GM19238 (cell line): ENCODE measurements around the gene GNLY.

Experiments used
- DNase-seq: peaks from one replicate; pipeline ENCODE4 v3.0.0; 2011; ENCODE audit warnings: low spot score; ENCODE audit not compliant: insufficient read length

Gene GNLY

DNA sequence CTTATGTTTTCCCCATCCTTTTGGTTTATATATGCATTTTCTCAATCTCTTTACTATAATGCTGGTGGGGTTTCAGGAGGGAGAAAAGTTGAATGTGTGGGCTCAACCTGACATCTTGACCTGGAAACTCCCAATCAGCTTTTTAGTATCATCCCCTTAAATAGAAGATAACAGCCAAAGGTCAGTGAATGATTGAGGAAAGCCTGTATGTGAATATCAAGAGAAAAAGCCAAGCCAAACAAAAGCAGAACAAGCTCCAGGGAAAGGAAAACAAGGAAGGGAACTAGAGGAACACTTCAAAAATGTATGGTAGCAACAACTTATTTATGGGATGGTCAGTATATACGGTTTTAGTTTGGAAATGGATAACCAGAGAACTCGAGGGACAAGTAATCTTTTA, 31.3 kb downstream of the GNLY start:
- no peak for DNase-seq

DNA sequence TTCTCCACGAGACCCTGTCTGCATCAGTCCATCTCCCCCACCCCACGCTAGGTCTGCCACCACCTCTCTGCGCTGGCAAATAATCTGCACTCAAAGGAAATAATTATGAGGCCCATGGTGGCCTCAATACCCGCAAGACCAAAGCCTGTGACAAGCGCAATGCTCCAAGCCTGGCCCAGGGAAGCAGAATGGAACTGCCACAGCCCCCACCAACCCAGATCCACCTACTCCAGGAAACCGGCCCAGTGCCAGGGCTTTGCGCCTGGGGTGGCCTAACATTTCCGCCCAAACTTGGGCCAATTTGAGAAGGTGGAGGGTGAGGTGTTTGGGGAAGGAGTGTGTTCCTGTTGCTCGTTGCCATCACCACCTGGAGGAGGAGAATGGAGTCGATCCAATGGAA, 33.6 kb downstream of the GNLY start:
- no peak for DNase-seq

DNA sequence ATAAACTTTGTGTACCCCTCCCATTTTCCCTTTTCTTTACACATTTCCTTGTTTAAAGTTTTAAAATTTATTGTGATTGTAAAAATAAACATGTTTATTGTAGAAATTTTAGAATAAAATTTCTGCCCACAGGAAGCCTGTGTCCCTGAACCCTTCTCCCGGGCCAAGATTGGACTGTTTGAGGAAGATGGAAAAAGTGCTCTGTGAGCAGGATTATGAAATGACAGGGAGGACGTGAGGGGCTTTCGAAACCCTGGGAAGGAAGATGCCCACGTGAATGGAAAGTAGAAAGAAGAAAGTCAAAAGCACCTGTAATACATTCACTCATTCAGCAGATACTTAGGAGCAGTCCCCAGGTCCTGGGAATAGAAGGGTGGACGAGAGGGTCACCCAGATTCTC, 34.2 kb downstream of the GNLY start:
- no peak for DNase-seq

DNA sequence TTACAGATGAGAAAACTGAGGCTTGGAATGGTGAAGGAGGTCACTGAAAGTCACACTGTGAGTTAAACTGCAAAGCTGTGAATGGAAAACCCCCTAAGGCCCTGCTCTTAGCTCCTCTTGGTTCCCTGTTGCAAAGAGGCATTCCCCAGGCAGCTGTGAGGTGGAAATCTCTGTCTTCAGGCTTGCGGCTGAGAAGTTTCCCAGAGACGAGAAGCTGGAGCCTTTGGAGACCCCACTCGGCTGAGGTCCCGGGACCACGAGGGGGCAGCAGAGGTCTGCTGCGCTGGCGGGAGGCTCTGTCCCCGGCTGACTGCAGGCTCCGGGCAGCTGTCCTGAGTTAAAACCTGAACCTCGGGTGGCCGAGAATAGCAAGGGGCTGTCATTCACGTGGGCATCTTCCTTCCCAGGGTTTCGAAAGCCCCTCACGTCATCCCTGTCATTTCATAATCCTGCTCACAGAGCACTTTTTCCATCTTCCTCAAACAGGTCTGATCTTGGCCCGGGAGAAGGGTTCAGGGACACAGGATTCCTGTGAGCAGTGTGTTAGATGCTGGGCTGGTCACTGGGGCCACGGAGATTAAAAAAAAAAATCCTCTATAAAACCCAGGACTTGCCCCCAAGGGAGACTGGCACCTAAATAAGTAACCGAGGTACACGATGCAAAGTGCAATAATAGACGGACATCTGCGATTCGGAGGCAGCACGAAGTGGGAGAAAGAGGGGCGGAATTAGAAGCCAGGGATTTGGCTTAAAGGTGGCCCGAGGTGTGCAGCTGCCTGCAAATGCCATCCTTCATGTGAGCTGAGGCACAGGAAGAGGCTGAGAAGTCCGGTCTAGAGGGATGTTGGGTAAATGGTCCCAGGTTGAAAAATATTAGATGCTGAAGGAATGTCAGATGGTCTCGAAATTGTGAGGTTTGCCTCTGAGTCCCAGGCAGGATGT, 35.0 kb downstream of the GNLY start:
- peak; percentile 86 for DNase-seq

DNA sequence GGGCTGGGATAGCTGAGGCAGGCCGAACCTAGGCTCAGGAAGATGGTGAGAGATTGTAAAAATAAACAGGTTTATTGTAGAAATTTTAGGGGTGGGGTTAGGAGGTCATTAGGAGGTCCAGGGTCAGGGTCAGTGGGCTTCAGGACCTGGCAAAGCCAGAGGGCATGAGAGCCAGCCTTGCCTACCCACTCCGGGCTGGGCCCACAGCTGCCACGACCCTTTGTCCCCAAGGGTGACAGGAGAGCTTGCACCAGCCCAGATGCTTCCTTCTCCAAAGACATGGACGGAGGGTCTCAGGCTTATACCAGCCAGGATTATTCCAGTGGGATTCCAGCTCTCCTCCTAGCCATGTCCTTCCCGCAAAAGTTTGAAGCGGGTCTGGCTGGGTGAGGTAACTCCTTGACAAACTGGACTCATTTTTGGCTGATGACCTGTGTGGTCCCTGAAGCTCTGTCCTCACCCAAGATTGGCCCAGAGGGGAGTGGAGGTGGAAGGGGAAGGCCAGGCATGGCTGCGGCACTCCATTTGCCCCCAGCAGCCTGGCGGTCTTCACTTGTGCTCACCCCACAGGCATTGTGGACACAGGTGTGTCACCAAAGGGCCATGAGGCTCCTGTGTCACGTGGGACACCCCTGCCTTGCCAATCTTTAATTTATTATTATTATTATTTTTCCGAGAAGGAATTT, 35.8 kb downstream of the GNLY start:
- DNase-seq, result no peak

DNA sequence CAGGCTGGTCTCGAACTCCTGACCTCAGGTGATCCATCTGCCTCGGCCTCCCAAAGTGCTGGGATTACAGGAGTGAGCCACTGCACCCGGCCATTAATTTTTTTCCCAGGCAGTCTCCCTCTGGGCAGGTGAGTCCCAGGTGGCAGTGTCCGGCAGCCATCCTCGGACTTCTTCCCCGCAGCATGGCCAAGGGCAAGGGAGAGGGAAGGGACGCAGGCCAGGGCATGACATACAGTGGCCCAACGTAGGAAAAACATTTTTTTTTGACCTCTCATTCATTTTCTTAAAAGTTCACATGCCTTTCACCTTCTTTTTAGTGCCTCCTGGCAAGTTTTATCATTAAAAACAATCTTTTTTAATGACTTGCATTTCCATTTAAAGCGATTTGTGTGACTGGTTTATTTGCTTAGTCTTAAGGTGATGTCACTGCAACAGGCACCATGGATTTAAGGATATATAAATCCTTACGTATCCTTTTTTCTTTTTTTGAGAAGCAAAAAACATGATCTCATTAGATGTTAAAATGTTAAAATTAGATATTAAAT, 36.6 kb downstream of the GNLY start:
- no peak for DNase-seq

DNA sequence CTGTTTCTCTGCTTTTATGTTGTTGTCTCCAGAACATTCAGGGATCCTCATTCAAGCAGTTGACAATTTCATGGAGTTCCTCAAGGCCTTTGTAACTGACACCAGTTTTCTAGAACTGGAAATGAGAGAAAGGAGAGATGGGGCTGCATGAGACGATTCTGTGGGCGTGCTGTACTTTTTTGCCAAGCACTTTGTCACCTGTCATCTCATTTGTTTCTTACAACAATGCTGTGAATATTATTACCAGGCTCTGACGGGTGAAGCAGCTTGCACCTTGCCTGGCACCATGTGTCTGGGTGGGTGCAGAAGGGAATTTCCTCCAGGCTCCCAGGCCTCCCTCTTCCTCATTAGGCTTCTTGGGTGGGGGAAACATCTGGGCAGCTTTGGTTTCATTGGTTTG, 37.4 kb downstream of the GNLY start:
- DNase-seq, result no peak

DNA sequence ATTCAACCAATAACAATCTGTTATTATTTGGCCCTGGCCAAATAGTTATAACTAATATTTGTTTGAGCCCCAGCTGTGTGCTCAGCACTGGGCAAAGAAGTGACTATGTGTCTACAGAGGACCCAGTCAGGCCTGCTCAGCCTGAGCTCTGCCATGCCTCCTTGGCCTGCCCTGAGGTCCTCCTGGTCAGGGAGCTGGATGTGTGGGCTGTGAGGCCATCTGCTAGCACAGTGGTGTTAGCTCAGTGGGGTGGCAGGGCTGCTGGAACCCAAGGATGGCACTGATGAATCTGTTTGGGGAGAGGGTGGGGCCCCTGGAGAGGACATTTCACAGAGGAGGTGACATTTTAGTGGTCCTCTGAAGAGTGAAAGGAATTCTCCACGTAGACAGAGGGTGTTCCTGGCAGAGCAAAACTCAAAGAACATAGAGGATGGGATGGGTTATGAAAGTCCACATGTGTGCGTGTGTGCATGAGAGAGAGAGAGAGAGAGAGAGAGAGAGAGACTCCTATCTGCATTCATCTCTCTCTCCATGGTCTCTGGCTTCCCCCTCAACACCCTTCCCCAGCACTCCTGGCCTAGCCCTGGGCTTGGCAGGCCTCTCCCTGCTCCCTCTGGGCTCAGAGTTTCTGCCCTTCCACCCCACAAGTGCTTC, 38.4 kb downstream of the GNLY start:
- no peak for DNase-seq

DNA sequence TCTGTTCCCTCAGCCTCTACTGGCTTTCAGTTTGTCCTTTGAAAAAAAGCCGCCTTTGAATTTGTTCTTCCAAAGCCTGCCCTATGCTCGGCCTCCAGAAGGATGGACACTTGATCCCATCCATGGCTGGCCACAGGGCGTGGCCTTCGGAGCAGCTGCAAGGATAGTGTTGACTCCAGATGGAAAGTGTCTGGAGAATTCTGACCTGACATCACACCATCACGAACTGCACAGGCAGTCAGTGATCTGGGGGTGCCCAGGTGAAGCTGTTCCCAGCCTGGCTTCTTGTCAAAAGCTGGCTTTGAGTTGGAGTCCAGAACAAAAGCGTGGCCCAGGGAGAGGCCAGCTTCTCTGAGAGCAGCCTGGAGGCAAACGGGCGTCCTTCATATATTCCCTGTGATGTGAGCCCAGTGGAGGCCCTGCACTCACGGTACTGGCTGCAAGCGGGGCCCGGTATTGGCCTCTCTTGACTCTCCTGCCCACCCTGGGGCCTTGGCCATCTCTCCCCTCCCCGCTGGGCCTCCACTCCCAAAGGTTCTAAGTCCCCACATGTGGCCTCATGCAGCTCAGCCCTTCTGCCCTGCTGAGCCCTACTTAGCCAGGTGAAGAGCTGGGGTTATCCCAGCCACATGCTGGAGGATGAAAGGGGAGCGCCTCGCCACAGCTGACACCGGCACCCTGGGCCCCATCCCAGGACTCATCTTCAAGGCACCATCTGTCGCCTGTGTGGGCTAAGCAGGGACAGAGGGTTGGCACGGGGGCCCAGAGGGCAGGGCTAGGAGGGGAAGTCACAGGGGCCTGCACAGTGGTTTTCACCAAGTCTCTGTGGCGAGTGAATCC, 39.2 kb downstream of the GNLY start:
- no peak for DNase-seq

DNA sequence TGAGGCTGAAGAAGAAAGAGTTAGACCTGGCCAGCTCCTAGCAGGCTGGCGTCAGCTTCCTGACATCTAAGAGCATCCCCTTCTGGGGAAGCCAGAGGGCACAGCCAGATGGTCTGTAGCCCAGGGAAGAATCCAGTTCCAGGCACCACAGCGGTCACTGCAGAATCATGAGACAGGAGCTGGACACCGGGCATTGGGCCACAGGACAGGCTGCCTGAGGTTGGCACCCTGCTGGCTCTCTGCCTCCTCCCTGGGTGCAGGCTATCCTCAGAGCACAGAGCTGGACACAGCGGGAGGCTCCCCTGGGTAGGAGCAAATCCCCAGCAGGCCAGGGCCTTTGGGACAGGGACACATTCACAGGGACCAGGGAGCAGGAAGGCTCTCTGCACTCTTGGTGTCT, 39.9 kb downstream of the GNLY start:
- no peak for DNase-seq

DNA sequence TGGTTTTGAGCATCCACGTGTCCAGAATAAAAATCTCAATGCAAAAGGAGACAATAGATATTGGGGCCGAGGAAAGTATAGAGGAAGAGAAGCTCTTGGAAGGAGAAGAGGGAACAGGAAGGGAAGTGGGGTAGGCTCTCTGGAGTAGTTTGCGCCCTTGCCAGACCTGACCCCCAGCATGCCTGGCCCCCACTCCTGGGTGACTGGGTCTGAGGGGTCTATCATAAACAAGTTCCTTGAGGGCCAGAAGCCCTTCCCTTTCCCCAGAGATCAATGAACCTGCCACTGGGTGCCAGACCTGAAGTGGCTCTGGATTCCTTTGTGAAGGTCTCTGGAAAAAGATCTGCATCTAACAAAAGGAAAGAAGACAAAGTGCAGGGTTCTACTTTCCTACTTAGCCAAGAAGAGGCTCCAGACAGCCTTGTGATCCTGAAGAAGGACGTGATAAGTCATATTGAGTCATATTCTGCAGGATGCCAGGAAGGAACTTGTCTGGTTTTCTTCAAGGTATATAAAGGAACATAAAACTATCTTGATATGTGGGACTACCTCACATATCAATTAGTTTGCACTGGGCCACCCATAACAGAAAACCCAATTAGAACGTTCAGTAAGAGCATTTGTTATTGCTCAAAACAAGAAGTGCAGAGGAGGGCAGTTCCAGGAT, 40.9 kb downstream of the GNLY start:
- DNase-seq, result no peak

DNA sequence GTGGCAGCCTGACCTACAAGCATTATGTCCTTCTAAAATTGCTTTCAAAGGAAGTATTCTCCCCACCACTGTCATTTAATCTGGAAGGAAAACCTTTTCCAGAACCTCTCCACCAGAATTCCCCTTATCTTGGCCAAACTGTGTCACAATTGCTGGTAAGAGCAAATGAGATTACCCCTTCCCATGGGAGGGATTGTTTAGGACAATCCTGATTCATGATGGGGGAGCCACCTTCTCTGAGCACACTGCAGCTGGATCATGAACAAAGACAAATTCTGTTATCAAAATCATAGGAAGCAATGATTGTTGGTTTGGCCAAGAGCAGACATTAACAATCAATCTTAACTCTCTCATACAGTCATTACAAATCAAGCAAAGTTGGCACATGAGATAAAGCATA, 41.5 kb downstream of the GNLY start:
- no peak for DNase-seq

DNA sequence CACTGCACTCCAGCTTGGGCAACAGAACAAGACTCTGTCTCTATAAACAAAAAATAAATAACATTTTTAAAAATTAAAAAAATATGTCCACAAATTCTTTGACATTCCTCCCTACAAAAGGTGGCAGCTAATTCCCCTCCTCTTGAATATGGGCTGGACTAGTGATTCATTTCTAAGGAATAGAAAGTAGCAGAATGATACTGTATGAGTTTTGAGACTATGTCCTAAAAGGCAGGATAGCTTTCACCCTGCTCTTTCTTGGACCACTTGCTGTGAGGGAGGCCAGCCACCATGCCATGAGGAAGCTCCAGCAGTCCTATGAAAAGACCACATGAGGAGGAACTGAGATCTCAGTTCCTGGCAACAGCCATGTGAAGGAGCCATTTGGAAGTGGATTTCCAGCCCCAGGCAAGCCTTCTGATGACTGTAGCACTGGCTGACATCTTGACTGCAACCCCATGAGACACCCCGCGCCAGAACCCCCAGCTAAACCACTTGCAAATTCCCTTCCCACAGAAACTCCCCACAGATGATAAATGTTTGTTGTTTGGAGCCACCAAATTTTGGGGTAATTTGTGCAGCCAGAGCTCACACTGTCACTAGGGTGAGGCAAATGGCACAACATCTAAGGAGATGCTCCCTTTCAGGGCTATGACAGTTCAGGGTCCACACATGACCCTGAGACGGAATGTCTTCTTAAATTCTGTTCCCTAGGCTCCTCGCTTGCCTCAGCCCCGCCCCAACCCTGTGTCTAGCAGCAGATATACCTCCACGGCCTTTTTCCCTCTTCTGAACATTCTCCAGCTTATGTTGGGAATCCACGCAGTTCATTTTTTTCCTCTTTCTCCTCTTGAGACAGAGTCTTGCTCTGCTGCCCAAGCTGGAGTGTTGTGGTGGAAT, 42.5 kb downstream of the GNLY start:
- DNase-seq, result no peak

DNA sequence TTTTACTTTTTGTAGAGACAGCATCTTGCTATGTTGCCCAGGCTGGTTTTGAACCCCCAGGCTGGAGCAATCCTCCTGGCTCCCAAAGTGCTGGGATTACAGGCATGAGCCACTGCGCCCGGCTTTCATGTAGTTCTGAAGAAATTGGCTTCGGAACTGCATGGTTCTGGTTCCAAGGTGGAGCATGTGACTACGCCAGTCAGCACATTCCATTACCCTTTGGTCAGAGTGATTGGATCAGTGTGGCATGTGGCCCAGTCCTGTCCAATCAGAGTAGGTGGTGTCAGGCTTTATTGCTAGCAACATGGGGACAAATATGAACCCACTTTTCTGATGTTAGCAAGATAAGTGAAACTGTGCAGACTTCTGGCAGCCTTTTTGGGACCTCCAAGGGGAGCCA, 43.3 kb downstream of the GNLY start:
- DNase-seq, result no peak

DNA sequence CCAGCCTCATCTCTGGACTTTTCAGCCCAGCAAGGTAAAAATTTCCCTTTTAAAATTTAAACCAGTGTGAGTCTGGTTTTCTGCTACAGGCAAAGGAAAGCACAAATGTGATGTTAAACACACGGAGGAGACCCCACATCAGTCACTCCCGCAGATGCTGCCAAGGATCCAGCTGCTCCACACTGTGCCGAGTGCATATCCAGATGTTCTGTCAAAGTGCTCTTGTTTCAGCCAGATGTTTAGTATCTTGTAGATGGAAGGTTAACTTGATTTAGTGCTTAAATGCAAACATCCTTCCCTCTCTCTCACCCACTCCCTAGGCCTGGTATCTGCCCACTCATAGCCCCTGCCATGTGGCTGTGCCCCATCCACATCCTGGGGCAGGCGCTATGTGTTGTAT, 43.8 kb downstream of the GNLY start:
- no peak for DNase-seq

DNA sequence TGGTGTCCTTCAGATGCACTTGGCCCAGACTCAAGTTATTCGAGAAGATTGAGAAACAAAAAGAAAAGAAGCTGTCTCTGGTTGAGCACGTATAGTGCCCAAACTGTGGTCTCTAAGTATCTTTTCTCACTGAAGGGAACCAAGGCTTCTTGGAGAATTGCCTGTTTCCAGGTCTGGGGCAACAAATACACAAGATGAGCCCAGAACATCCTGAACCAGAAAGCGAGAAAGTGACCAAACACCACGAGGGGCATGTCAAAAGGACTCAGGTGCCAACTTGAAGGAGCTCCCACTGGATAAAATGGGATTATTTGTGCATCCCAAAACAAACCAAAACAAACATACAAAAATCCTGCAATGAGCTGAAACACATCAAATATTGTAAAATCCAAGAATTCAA, 46.0 kb downstream of the GNLY start:
- DNase-seq, result no peak

DNA sequence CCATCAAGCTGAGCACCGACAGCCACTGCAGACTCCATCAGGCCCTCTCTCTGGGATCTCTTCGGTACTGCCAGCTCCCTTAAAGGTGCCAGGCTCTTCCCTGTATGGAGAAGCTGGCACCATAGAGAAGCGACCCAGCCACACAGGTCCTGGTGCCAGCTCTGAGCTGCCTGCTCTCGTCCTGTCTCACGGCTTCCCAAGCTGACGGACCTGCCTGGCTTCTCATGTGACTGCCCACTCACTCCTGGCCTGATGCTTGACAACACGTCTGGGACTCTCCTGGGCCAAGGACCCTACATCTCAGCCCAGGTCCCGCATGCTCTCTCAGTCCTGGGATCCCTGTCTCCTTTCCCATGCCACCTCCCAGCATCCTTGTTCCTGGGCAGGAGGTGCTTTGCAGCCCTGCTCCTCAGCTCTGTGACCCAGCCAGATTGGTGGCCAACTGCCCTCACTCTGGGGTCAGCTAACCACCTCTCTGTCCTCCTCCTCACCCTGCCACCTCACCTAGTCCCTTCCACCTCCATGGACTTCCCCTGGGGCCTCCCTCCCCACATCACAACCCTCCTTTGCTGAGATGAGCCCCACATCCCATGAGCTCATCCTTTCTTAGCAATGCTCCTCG, 47.2 kb downstream of the GNLY start:
- no peak for DNase-seq

DNA sequence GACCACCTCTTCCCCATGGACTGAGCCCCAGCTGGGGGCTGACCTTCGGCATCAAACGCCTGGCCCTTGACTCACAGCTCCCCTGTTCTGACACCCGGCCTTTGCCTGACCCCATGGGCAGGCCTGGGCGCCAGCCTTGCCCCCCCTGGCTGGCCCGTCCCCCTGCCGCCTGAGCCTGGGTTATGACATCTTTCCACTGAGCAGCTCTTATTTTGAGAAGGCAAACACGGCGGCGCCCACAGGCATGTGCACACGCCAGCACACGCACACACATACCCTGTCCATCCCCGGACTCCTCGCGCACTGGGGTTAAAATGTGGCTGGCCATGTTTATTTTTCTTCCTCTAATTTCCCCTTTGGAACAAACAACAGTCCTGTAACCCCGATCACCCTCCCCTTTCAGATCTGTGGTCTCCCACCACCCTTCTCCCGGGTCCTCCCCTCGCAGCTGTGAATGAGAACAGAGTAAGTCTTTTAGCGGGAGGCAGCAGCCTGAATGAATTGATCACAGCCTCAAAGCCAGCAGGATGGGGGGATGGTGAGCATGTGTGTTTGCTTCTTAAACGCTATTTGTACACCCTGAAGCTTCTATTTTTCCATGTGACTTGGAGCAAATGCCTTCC, 47.8 kb downstream of the GNLY start:
- no peak for DNase-seq
